GM12891 (cell line): ENCODE results near the gene ITGA2B.
"Not testable (repeated sequence)": the region's sequence is repeated elsewhere in the genome, so short reads cannot be mapped to it uniquely, and the experiment has no call there.

Experiments
- DNase-seq: peaks from one replicate; pipeline ENCODE4 v3.0.0; 2011; ENCODE audit warnings: low spot score; ENCODE audit not compliant: insufficient read length
- FAIRE-seq: peaks from 2 replicates; lab custom pipeline; 2011; peaks lifted over from hg19 to GRCh38; lab: Jason Lieb, UNC
- PAX5 ChIP-seq: IDR thresholded peaks from 2 replicates; pipeline ENCODE4 v1.6.1; 2011; ENCODE audit warnings: low read length, moderate library complexity, mild to moderate bottlenecking; ENCODE audit not compliant: insufficient read depth, severe bottlenecking
- POLR2A ChIP-seq: IDR thresholded peaks from 2 replicates; pipeline ENCODE4 v1.6.1; 2011; ENCODE audit warnings: low read depth, low read length, control low read depth
- POLR2AphosphoS5 ChIP-seq: IDR thresholded peaks from 2 replicates; pipeline ENCODE4 v1.6.1; 2011; ENCODE audit warnings: low read depth, low read length, control low read depth
- POU2F2 ChIP-seq: IDR thresholded peaks from 2 replicates; pipeline ENCODE4 v1.6.1; 2011; ENCODE audit warnings: low read depth, mild to moderate bottlenecking, control low read depth, low read length, moderate library complexity
- SPI1 ChIP-seq: IDR thresholded peaks from 2 replicates; pipeline ENCODE4 v1.6.1; 2011; ENCODE audit warnings: low read depth, low read length, control low read depth
- TAF1 ChIP-seq: IDR thresholded peaks from 2 replicates; pipeline ENCODE4 v1.6.1; 2011; ENCODE audit warnings: low read depth, low read length, control low read depth

Gene ITGA2B

GRCh38 chr17:44409309-44410028 is 20.0 kb upstream of the ITGA2B start:
- DNase-seq (no peak), FAIRE-seq (peak; percentile 9)
- no peak for TF ChIP-seq SPI1
- no peak for TF ChIP-seq TAF1
- no peak for TF ChIP-seq POLR2AphosphoS5
- no peak for TF ChIP-seq POLR2A
- TF ChIP-seq POU2F2: no peak
- TF ChIP-seq PAX5: no peak

- DNase-seq (no peak), FAIRE-seq (peak; percentile 71)
- TF ChIP-seq PAX5 (no peak), POLR2AphosphoS5 (no peak), SPI1 (peak; percentile 80)
Observed at GRCh38 chr17:44408786-44409185, 19.3 kb upstream of the ITGA2B start.

- DNase-seq (no peak), FAIRE-seq (peak; percentile 51)
- TF ChIP-seq POU2F2 (peak; percentile 81), PAX5 (no peak), POLR2A (no peak)
Observed at GRCh38 chr17:44402564-44403172, 13.2 kb upstream of the ITGA2B start.

- TF ChIP-seq POLR2A (no peak), POU2F2 (no peak)
- DNase-seq (no peak), FAIRE-seq (peak; percentile 69)
Observed at GRCh38 chr17:44400226-44400847, 10.9 kb upstream of the ITGA2B start.

GRCh38 chr17:44398692-44399691 is 9.5 kb upstream of the ITGA2B start:
- FAIRE-seq: no peak
- no peak for TF ChIP-seq TAF1
- TF ChIP-seq POLR2A: no peak
- TF ChIP-seq SPI1: no peak
- TF ChIP-seq POLR2AphosphoS5: no peak
- no peak for TF ChIP-seq POU2F2
- no peak for TF ChIP-seq PAX5
- no peak for DNase-seq

GRCh38 chr17:44397479-44398440 is 8.3 kb upstream of the ITGA2B start:
- no peak for FAIRE-seq
- DNase-seq: no peak
- TF ChIP-seq POLR2AphosphoS5 (no peak), POU2F2 (no peak), SPI1 (no peak)

GRCh38 chr17:44396946-44397345 is 7.5 kb upstream of the ITGA2B start:
- no peak for TF ChIP-seq SPI1
- TF ChIP-seq TAF1: no peak
- DNase-seq: no peak
- no peak for FAIRE-seq

- TF ChIP-seq POLR2A: no peak
- no peak for TF ChIP-seq POLR2AphosphoS5
- no peak for TF ChIP-seq PAX5
- TF ChIP-seq POU2F2: no peak
- TF ChIP-seq SPI1: no peak
- TF ChIP-seq TAF1: no peak
- FAIRE-seq (peak; percentile 23), DNase-seq (no peak)
Observed at GRCh38 chr17:44394833-44395232, 5.4 kb upstream of the ITGA2B start.

GRCh38 chr17:44394112-44394511 is 4.7 kb upstream of the ITGA2B start:
- DNase-seq, FAIRE-seq: not testable (repeated sequence)
